Keratinocyte (primary cell): Measurements from ENCODE around the gene CCL13. TPM values are rescaled to one million over a fixed set of nuclear protein-coding genes. Genes with fewer than 3 reads are reported as not detected.

Experiments used
- DNase-seq: peaks from one replicate; pipeline ENCODE4 v3.0.0-alpha.2; 2011; ENCODE audit warnings: low read depth, missing footprints, low spot score
- FAIRE-seq: peaks from 2 replicates; lab custom pipeline; 2011; peaks lifted over from hg19 to GRCh38; lab: Jason Lieb, UNC
- H2AFZ ChIP-seq: 2 replicates; pipeline ENCODE4 v1.6.0; 2012; ENCODE audit warnings: low read length, control low read depth, inconsistent platforms; ENCODE audit not compliant: control insufficient read depth
- H3K27ac ChIP-seq: 2 replicates; pipeline ENCODE4 v1.5.1; 2011; ENCODE audit warnings: low read length; ENCODE audit not compliant: control insufficient read depth, insufficient read depth
- H3K27me3 ChIP-seq: 3 replicates; pipeline ENCODE4 v1.6.0; 2011; ENCODE audit warnings: low read length; ENCODE audit not compliant: control insufficient read depth, insufficient read depth; ENCODE audit errors: extremely low read depth
- H3K36me3 ChIP-seq, 2 experiments: 2 replicates in 1 of 2; 3 replicates in 1 of 2; pipeline ENCODE4 v1.5.1; 2011; ENCODE audit warnings: low read length in 2 of 2, mild to moderate bottlenecking in 1 of 2; ENCODE audit not compliant: control insufficient read depth in 2 of 2, insufficient read depth in 2 of 2; ENCODE audit errors: extremely low read depth in 1 of 2
- H3K4me1 ChIP-seq: 3 replicates; pipeline ENCODE4 v1.5.1; 2011; ENCODE audit warnings: low read length; ENCODE audit not compliant: control insufficient read depth, insufficient read depth; ENCODE audit errors: extremely low read depth
- H3K4me2 ChIP-seq: 3 replicates; pipeline ENCODE4 v1.6.0; 2011; ENCODE audit warnings: low read depth, low read length; ENCODE audit not compliant: control insufficient read depth, insufficient read depth; ENCODE audit errors: extremely low read depth
- H3K4me3 ChIP-seq, 3 experiments: fragments of 200-600 bp in 1 of 3; sonication (generic) in 1 of 3; 2 replicates in 2 of 3; 3 replicates in 1 of 3; pipeline ENCODE4 v1.5.1; 2011 to 2016; ENCODE audit warnings: low read length in 3 of 3, mild to moderate bottlenecking in 3 of 3, control low read depth in 2 of 3, inconsistent platforms in 1 of 3, low read depth in 1 of 3, mixed read lengths in 1 of 3, mixed run types in 1 of 3, moderate library complexity in 1 of 3; ENCODE audit not compliant: control insufficient read depth in 2 of 3, insufficient read depth in 2 of 3; ENCODE audit errors: extremely low read depth in 1 of 3
- H3K79me2 ChIP-seq: 2 replicates; pipeline ENCODE4 v1.6.0; 2012; ENCODE audit warnings: low read length; ENCODE audit not compliant: control insufficient read depth, insufficient read depth
- H3K9ac ChIP-seq: 3 replicates; pipeline ENCODE4 v1.6.0; 2011; ENCODE audit warnings: low read length; ENCODE audit not compliant: control insufficient read depth, insufficient read depth; ENCODE audit errors: extremely low read depth
- H3K9me1 ChIP-seq: 3 replicates; pipeline ENCODE4 v1.6.0; 2011; ENCODE audit warnings: low read length; ENCODE audit not compliant: control insufficient read depth, insufficient read depth; ENCODE audit errors: extremely low read depth
- H3K9me3 ChIP-seq: 2 replicates; pipeline ENCODE4 v1.5.1; 2012; ENCODE audit warnings: low read depth, low read length; ENCODE audit not compliant: control insufficient read depth
- H4K20me1 ChIP-seq: 3 replicates; pipeline ENCODE4 v1.6.0; 2011; ENCODE audit warnings: low read length; ENCODE audit not compliant: control insufficient read depth, insufficient read depth; ENCODE audit errors: extremely low read depth
- EZH2 ChIP-seq: IDR thresholded peaks from one replicate; pipeline ENCODE4 v1.6.1; 2012; ENCODE audit warnings: inconsistent platforms, mild to moderate bottlenecking, low read length, moderate library complexity
- dilution Hi-C: fragments of 300-500 bp; cut with MboI; formaldehyde crosslinking; loops from one replicate; pipeline ENCODE4 v1.7.0; 2020; ENCODE audit warnings: low sequenced_read_pairs; ENCODE audit not compliant: extremely low pct_ligation_motif_present
- polyA plus RNA-seq, 5 experiments: library from polyadenylated mRNA; depleted of rRNA in 3 of 5; stranded (reverse) in 3 of 5; stranded (forward) in 1 of 5; unstranded in 1 of 5; fragments of >200 nt; gene quantifications; 1 replicate in 1 of 5; 2 replicates in 3 of 5; 3 replicates in 1 of 5; pipeline versions ENCODE4 v1.2.1 to v1.2.3, GENCODE V29; 2011 to 2012; ENCODE audit warnings: missing spikeins in 2 of 5, low read depth in 1 of 5, low replicate concordance in 1 of 5
- TF ChIP-seq, protein P1 (sequence below), 3 experiments: IDR thresholded peaks in 1 of 3; conservative IDR thresholded peaks in 1 of 3; optimal IDR thresholded peaks in 1 of 3; 2 replicates in 2 of 3; 3 replicates in 1 of 3; pipeline versions ENCODE3 to v1.5.1; 2011; ENCODE audit warnings: low read length in 3 of 3, mild to moderate bottlenecking in 3 of 3, moderate library complexity in 2 of 3, control low read depth in 1 of 3, inconsistent platforms in 1 of 3; ENCODE audit not compliant: insufficient read depth in 2 of 3; ENCODE audit errors: extremely low read depth in 1 of 3

The CCL13 gene
- polyA plus RNA-seq, 1 donor (not counting 4 experiments of a cell fraction or from before 2014, with no cell fraction given): not detected

DNA sequence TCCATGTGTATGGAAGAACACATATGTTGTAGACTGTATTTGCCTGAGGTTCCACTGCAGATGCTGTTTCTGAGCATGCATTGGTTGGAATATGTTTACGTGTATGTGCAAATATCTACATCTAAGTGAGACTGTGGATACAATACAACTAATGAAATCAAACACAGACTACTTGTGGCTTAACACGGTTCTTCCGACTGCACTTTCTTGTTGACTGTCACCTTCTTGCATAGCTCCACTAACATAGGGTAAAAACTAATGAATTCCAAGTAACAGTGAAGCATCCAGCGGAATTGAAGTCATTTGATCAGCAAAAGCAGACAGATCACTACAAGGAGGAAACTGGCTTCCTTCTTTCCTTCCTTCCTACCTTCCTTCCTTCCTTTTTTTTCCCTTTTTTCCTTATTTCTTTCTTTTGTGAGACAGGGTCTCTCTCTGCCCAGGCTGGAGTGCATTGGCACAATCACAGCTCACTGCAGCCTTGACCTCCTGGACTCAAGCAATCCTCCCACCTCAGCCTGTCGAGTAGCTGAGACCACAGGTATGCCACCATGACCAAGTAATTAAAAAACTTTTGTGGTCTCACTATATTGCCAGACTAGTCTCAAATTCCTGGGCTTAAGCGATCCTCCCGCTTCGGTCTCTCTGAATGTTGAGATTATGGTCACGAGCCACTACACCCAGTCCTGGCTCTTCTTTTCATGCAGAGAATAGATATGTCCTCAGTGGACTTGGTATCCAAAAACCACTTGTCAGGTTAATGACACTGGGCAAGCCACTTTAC is 28.7 kb downstream of the CCL13 start:
- TF ChIP-seq EZH2: no peak
- TF ChIP-seq, protein P1, sequence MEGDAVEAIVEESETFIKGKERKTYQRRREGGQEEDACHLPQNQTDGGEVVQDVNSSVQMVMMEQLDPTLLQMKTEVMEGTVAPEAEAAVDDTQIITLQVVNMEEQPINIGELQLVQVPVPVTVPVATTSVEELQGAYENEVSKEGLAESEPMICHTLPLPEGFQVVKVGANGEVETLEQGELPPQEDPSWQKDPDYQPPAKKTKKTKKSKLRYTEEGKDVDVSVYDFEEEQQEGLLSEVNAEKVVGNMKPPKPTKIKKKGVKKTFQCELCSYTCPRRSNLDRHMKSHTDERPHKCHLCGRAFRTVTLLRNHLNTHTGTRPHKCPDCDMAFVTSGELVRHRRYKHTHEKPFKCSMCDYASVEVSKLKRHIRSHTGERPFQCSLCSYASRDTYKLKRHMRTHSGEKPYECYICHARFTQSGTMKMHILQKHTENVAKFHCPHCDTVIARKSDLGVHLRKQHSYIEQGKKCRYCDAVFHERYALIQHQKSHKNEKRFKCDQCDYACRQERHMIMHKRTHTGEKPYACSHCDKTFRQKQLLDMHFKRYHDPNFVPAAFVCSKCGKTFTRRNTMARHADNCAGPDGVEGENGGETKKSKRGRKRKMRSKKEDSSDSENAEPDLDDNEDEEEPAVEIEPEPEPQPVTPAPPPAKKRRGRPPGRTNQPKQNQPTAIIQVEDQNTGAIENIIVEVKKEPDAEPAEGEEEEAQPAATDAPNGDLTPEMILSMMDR (optimal IDR thresholded peaks at IDR 0.05 in 1 of 3, IDR thresholded peaks at IDR 0.05 in 1 of 3, conservative IDR thresholded peaks at IDR 0.05 in 1 of 3; ENCODE audit: extremely low read depth in 1 of 3, insufficient read depth in 2 of 3, low read length in 3 of 3): no peak
- no peak overlapping the region for H3K4me2 ChIP-seq
- H3K27me3 ChIP-seq: no peaks in the 10 kb centered on the region
- FAIRE-seq: no peak
- no peak overlapping the region for H3K9ac ChIP-seq
- no peak for DNase-seq
- H3K9me1 ChIP-seq: no peaks in the 10 kb centered on the region
- no peak overlapping the region for H3K27ac ChIP-seq
- no peaks in the 10 kb centered on the region for H4K20me1 ChIP-seq
- H2AFZ ChIP-seq: no peak overlapping the region
- H3K36me3 ChIP-seq: no peaks in the 10 kb centered on the region
- dilution Hi-C loops: no loop called here
- no peak overlapping the region for H3K4me3 ChIP-seq
- H3K79me2 ChIP-seq: no peaks in the 10 kb centered on the region
- no peaks in the 10 kb centered on the region for H3K4me1 ChIP-seq
- H3K9me3 ChIP-seq: no peaks in the 10 kb centered on the region

DNA sequence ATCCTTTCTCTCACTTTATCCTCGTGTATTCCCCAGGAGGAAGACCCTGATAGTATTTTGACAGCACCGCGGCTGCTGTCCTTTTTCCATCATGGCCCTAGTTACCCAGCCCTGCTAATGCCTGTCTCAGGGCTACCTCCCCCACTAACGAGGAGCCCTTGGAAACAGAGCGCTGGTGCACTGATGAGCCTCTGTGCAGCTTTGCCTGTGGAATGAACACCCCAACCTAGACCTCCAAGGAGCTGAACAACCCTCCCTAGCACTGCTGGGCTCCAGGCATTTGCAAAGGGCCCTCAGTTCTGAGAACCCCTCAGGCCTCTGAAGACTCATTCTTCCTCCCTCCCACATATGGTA is 30.0 kb downstream of the CCL13 start:
- Histone ChIP-seq H3K9ac (no peak overlapping the region), H3K4me1 (no peaks in the 10 kb centered on the region), H3K4me3 (no peak overlapping the region), H3K27ac (no peak overlapping the region), H3K4me2 (no peak overlapping the region), H3K79me2 (no peaks in the 10 kb centered on the region), H3K27me3 (no peaks in the 10 kb centered on the region), H3K9me1 (no peaks in the 10 kb centered on the region), H3K36me3 (no peaks in the 10 kb centered on the region), H3K9me3 (no peaks in the 10 kb centered on the region), H4K20me1 (no peaks in the 10 kb centered on the region), H2AFZ (no peak overlapping the region)
- dilution Hi-C loops: no loop called here
- DNase-seq: no peak
- TF ChIP-seq, protein P1 (optimal IDR thresholded peaks at IDR 0.05 in 1 of 3, IDR thresholded peaks at IDR 0.05 in 1 of 3, conservative IDR thresholded peaks at IDR 0.05 in 1 of 3; ENCODE audit: extremely low read depth in 1 of 3, insufficient read depth in 2 of 3, low read length in 3 of 3): no peak
- TF ChIP-seq EZH2: no peak
- FAIRE-seq: no peak
